GM21529 (cell line): Measurements from ENCODE around the gene RNF168.
"Not testable (repeated sequence)": the region's sequence is repeated elsewhere in the genome, so short reads cannot be mapped to it uniquely, and the experiment has no call there.

Source experiments
- ATAC-seq: cut with Tn5 transposase; IDR thresholded peaks from one replicate; pipeline ENCODE4 v1.9.1; 2021; ENCODE audit not compliant: unreplicated experiment

The RNF168 gene

DNA sequence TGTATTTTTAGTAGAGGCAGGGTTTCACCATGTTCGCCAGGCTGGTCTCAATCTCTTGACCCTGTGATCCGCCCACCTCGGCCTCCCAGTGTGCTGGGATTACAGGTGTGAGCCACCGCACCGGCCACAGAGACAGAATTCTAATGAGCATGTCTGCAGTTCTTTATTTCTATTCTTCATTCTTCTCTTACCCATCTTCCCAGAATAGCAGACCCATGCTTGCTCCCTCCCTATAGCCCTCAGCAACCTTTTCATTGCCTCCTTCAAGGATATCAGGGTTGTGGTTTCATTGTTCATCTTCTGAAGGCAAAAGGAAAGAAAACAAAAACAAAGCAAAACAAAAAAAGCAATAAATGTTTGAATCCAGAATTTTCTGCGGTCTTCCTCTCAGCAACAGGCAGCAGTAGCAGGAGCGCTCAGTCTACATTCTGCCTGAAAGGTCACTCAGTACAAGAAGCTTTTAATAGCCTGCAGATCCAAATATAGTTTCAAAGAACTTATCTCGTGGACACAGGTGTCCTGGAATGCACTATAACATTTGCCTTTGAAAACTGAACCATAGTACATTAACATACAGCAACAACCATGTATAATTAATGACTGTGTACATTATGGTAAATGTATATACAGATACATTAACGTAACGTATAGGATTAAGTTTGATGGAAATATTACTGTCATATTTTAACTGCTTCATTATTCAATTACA is 11.5 kb upstream of the RNF168 start, which contains the start of gene SMCO1:
Gene SMCO1, minus strand, starts transcription at position 434 of the 709 bp plus-strand sequence. Its CDS starts 137 bp downstream, at position 297.
- ATAC-seq, result no peak

- no peak for ATAC-seq
These were observed 10.8 kb upstream of the RNF168 start for GRCh38 chr3:196514350-196514716.

DNA sequence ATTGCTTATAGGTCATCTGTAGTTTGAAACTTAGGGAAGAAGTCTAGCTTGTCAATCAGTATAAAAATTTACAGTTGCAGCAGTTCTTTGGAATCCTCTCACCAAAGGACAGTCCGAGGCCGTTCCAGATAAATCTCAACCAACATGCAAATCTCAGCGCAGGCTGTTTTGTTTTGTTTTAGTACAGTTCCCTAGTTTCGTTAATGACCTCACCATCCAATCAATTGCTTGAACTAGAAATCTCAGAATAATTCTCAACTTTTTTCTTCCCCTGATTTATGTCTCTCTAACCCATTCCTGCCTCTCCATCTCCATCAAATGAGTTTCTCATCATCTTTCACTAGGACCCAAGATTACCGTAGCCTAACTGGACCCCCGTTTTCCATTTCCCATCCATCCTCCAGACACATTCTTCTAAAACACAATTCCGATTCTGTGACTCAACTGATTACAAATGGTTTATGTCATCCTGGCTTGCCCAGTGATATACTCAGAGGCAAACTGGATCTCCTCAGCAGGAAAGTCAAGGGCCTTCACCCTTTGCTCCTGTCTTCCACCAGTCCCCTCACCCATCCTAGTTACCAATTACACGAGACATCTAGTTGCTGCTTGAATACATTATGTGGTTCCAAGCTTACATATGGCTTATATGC is 10.3 kb upstream of the RNF168 start:
- ATAC-seq, result no peak

- not testable (repeated sequence) for ATAC-seq
These were observed 8.3 kb upstream of the RNF168 start for GRCh38 chr3:196511646-196512425.

DNA sequence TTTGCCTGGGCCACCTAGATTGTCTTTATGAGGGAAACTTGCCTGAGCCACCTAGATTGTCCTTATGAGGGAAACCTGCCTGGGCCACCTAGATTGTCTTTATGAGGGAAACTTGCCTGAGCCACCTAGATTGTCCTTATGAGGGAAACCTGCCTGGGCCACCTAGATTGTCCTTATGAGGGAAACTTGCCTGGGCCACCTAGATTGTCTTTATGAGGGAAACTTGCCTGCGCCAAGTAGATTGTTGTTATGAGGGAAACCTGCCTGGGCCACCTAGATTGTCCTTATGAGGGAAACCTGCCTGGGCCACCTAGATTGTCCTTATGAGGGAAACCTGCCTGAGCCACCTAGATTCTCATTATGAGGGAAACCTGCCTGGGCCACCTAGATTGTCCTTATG is 7.5 kb upstream of the RNF168 start:
- not testable (repeated sequence) for ATAC-seq

DNA sequence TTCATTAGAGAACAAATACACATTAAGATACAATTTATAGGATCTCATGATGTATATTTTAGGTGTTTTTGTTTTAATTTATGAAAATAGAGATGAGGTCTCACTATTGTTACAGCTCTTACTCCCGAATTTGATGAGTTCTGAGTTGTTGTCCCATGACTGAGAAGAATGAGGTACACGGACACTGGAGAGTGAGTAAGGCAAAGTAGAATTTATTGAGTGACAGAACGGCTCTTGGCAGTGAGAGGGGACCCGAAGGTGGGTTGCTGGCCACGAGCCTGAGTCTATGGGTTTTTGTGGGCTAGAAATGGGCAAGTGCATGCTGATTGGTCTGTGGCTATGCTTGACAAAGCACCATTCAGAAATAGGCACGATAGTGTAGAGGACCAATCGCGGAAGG is 3.1 kb upstream of the RNF168 start:
- ATAC-seq, result no peak

DNA sequence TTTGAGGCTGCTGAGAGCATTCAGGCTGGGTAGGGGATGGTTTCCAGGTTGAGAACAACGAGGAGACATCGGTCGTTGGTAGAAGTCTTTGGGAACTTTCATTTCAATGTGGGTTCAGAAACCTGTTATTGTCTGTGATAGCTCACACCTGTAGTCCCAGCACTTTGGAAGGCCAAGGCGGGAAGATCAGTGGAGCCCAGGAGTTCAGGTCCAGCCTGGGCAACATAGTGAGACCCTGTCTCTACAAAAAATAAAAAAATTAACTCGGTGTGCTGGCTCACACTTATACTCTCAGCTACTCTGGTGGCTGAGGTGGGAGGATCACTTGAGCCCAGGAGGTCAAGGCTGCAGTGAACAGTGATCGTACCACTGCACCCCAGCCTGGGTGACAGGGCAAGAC is 988 bp upstream of the RNF168 start:
- no peak for ATAC-seq

- ATAC-seq, result not testable (repeated sequence)
These were observed 470 bp upstream of the RNF168 start for GRCh38 chr3:196504077-196504398.

DNA sequence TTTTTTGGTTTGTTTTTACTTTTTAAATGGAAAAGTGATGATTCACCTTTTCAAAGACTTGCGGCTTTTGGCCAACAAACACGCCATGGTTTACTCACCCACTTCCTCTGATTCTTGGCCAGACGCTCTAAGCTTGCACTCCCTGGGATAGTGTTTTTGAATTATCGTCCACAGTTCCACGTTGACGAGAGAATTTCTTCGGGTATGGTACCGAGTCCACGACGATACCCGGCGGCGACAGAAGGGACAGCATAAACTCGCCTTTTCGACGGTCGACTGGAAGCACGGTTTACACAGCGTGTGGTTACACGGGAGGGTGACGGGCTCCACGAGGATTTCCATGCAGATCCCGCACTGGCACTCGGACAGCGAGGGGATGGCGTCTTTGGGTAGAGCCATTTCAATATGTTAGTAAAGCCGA is 783 bp downstream of the RNF168 start:
- peak; percentile 5 for ATAC-seq

DNA sequence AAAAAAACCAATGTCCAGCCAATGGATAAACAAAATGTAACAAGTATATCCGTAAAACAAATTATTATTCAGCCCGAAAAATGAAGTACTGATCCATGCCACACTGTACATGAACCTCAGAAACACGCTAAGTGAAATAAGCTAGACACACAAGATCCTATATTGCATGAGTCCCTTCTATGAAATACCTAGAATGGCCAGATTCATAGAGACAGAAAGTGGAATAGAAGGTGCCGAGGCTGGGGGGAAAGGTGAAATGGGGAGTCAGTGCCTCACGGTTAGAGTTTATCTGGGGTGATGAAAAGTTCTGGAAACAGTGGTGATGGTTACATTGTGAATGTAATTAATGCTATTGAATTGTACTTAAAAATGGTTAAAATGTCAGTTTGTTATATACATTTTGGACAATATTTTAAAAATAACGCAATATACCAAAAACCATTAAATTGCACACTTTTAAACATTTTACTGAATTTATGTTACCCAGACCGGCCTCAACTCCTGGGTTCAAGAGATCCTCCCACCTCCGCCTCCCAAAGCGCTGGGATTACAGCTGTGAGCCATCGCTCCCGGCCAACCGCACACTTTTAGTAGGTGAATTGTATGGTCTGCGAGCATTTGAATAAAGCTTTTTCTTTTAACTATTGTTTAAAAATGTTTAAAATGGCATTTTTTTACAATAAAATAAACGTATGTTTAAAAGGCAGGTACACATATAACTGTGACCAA is 2.1 kb downstream of the RNF168 start:
- ATAC-seq, result no peak

DNA sequence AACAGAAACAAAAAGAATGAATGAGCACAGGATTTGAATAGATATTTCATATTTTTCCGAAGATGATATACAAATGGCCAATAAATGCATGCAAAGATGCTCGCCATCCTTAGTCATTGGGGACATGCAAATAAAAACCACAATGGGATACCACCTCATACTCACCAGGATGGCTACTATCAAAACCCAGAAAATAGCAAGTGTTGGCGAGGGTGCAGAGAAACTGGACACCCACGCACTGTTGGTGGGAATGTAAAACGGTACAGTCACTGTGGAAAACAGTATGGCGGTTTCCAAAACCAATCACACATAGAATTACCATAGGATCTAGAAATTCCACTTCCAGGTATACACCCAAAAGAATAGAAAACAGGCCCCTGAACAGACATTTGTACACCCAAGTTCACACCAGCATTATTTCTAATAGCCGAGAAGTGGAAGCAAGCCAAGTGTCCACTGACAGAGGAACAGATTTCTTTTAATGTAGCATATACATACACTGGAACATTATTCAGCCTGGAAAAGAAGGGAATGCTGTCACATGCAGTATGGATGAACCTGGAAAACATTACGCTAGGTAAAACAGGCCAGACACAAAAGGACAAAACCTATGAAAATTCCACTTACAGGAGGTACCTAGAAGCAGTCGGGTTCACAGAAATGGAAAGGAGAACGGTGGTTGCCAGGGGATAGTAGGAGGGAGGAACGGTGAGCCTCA is 3.6 kb downstream of the RNF168 start:
- no peak for ATAC-seq

GRCh38 chr3:196499061-196499460 is 4.5 kb downstream of the RNF168 start:
- ATAC-seq, result no peak

- ATAC-seq, result no peak
These were observed 5.3 kb downstream of the RNF168 start for GRCh38 chr3:196498297-196498696.

DNA sequence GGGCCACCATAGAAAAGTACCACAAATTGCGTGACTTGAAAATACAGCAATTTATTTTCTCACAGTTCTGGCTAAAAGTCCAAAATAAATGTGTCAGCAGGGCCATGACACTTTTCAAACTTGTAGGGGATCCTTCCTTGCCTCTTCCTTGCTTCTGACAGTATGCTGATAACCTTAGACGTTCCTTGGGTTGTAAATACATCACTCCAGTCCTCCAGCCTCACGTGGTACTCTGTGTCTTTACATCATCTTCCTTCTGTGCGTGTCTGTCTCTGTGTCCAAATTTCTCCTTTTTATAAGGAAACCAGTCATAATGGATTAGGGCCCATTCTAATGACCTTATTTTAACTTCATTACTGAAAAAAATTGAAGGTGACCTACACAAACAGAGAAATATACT is 7.4 kb downstream of the RNF168 start:
- no peak for ATAC-seq

DNA sequence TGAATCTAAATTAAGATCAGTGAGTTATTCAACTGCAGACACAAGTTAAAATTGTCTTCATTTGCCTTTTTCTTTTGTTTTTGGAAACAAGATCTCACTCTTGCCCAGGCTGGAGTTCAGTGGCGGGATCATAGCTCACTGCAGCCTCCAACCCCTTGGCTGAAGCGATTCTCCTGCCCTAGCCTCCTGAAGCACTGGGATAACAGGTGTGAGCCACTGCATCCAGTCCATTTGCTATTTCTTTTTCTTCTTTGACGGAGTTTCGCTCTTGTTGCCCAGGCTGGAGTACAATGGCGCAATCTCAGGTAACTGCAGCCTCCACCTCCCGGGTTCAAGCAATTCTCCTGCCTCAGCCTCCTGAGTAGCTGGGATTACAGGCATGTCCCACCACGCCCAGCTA is 10.3 kb downstream of the RNF168 start:
- no peak for ATAC-seq

GRCh38 chr3:196492080-196492479 is 11.5 kb downstream of the RNF168 start:
- no peak for ATAC-seq

DNA sequence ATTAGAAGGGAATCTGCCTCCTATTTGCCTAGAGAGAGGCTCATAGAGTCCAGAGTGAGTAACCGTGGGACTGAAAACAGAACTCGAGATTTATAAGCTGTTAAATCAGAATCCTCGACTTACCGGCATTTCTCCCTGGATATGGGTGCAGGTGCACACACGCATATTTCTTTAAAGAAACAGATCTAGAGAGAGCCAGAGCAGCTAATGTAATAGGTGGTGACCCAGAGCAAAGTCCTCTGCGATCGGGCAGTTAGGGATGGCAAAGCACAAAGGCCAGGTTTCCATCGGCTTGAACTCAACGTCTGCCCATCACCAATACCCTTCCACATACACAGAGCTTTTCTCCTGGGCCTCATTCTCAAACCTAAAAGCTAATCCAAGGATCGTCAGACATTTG is 13.8 kb downstream of the RNF168 start:
- no peak for ATAC-seq

GRCh38 chr3:196486263-196486662 is 17.3 kb downstream of the RNF168 start:
- ATAC-seq, result no peak

DNA sequence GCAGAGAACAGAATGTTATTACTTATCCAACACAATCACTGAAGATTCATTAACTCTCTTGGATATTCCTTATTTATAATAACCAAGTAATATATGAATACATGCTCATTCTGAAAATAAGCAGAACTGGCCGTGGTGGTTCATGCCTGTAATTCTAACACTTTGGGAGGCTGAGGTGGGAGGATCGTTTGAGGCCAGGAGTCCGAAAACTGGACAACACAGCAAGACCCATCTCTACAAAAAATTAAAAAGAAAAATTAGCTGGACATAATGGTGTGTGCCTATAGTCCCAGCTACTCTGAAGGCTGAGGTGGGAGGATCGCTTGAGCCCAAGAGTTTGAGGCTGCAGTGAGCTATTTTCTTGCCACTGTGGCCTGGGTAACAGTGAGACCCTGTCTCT is 25.9 kb downstream of the RNF168 start:
- no peak for ATAC-seq

GRCh38 chr3:196472286-196472685 is 31.3 kb downstream of the RNF168 start:
- no peak for ATAC-seq

DNA sequence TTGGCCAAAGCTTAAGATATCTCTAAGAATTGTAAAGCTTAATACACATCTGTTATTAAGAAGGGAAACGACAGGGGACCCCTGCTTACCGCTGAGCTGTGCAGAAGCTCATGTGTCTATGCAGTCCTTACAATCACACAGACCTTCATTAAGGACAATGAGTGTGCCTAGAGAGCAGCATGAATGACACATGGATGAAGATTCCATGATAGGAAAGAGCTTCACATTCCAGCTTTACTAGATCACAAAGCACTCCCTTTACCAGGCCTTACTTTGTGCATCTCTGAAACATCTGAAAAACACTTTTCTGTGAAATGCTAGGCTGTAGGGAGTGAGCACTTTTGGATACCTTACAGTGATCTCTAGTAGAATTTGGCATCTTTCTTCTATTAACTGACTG is 32.0 kb downstream of the RNF168 start:
- ATAC-seq, result no peak
